ENCODE measurements around the gene POLD2.

The POLD2 gene

DNA sequence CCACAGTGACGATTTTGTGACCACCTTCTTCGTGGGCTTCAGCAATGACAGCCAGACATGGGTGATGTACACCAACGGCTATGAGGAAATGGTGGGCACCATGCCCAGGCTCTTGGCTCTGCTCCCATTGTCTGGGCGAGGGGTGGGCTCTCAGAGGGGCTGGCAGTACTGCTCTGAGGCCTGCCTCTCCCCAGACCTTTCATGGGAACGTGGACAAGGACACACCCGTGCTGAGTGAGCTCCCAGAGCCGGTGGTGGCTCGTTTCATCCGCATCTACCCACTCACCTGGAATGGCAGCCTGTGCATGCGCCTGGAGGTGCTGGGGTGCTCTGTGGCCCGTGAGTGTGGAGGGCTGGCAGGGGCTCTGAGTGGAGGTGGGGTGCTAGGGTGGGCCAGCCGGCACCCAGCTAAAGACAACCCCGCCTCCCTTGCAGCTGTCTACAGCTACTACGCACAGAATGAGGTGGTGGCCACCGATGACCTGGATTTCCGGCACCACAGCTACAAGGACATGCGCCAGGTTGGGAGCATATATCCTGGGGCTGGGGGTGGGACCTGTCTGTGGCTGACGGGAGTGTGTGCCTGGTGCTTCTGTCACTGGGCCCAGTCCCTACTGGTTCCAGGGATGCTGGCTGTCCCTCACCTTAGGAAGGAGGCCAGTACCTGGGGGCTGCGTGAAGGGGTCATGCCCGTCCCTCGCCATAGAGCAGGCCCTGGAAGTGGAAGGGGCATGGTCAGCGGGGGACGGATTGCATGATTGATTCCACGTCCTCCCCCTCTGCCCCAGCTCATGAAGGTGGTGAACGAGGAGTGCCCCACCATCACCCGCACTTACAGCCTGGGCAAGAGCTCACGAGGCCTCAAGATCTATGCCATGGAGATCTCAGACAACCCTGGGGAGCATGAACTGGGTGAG lies 12.4 kb downstream of the POLD2 start:
- TF ChIP-seq, protein P1, sequence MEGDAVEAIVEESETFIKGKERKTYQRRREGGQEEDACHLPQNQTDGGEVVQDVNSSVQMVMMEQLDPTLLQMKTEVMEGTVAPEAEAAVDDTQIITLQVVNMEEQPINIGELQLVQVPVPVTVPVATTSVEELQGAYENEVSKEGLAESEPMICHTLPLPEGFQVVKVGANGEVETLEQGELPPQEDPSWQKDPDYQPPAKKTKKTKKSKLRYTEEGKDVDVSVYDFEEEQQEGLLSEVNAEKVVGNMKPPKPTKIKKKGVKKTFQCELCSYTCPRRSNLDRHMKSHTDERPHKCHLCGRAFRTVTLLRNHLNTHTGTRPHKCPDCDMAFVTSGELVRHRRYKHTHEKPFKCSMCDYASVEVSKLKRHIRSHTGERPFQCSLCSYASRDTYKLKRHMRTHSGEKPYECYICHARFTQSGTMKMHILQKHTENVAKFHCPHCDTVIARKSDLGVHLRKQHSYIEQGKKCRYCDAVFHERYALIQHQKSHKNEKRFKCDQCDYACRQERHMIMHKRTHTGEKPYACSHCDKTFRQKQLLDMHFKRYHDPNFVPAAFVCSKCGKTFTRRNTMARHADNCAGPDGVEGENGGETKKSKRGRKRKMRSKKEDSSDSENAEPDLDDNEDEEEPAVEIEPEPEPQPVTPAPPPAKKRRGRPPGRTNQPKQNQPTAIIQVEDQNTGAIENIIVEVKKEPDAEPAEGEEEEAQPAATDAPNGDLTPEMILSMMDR (IDR thresholded peaks at IDR 0.05; ENCODE audit: low read depth, low read length): no peak
- H3K4me3 ChIP-seq (ENCODE audit: low read depth, low read length): no peak overlapping the region

DNA sequence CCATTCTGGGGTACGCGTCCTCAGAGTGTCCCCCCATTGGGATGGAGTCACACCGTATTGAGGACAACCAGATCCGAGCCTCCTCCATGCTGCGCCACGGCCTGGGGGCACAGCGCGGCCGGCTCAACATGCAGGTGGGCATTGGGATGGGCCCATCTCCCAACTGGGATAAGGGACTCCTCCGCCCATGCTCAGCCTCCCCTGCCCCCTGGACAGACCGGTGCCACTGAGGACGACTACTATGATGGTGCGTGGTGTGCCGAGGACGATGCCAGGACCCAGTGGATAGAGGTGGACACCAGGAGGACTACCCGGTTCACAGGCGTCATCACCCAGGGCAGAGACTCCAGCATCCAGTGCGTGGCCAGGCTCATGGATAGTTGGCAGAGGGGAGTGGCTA lies 13.4 kb downstream of the POLD2 start:
- TF ChIP-seq, protein P1 (IDR thresholded peaks at IDR 0.05; ENCODE audit: low read depth, low read length): no peak
- H3K4me3 ChIP-seq (ENCODE audit: low read depth, low read length): no peak overlapping the region

DNA sequence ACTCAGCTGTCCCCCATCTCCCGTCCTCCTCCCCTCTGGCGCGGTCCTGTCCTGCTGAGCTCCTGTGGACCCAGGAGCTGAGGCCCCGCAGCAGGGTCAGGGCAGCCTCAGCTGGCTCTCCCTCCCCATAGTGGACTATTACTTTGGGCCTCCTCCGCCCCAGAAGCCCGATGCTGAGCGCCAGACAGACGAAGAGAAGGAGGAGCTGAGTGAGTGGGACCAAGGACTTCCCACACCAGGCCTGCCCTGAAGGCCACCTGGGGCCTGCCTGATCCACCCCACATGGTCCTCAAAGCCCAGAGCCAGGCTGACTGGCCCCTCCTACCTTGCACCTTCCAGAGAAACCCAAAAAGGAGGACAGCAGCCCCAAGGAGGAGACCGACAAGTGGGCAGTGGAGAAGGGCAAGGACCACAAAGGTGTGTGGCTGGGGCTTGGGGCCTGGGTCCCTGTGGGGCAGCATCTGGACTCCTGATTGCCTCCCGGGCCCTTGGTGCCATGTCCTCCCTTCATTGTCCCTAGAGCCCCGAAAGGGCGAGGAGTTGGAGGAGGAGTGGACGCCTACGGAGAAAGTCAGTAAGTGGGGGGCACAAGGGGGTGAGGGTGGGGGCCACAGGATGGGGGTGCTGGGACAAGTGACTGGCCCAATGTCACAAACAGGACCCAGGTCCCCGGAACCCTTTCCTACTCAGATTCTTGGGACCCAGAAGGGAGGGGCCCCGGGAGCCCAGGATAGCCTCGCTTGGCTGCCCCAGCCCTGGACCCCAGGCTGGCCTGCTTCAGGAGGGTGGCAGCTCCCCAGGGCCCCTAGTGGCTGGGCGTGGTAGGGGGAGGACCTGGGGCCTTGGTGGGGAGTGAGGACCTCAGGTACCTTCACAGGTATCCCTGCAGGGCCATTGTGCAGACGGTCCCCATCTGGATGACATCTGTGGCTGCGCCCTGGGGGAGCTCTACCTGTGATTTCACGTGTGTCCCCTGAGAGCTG lies 14.3 kb downstream of the POLD2 start:
- TF ChIP-seq, protein P1 (IDR thresholded peaks at IDR 0.05; ENCODE audit: low read depth, low read length): no peak
- H3K4me3 ChIP-seq (ENCODE audit: low read depth, low read length): no peak overlapping the region

DNA sequence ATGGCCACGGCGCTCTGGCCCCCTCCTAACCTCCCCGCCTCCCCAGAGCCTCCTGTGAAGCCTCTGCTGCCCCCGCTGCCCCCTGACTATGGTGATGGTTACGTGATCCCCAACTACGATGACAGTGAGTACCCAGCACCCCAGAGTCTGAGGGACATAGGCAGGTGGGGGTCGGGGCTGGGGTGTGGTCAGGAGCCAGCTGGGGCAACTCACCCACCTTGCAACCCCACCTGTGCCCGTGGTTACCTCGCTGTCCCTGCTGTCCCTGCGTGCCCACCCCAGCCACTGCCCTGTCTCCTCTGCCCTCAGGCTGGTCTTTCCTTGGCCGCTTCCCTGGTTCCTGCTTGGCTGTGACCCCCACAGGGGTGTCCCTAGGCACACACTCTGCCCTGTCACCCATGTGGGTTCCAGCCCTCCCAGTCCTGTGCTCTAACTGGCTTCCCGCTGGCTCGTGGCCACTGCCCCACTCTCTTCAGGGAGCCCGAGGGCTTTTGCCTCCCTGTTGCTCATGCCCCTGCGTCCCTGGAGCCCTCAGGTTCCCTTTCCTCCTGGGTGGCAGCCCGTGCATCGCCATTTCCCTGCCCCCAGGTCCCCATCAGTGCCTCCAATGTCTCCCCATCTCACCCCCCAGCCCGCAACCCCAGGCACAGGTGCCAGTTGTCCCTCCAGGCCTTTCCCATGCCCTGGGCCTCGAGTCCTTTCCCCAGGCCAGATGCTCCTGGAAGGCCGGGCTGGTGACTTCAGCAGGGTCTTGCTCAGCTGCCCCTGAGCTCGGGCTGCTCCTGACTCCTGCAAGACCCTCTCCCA lies 15.2 kb downstream of the POLD2 start:
- H3K4me3 ChIP-seq (ENCODE audit: low read depth, low read length): no peak overlapping the region
- TF ChIP-seq, protein P1 (IDR thresholded peaks at IDR 0.05; ENCODE audit: low read depth, low read length): no peak

DNA sequence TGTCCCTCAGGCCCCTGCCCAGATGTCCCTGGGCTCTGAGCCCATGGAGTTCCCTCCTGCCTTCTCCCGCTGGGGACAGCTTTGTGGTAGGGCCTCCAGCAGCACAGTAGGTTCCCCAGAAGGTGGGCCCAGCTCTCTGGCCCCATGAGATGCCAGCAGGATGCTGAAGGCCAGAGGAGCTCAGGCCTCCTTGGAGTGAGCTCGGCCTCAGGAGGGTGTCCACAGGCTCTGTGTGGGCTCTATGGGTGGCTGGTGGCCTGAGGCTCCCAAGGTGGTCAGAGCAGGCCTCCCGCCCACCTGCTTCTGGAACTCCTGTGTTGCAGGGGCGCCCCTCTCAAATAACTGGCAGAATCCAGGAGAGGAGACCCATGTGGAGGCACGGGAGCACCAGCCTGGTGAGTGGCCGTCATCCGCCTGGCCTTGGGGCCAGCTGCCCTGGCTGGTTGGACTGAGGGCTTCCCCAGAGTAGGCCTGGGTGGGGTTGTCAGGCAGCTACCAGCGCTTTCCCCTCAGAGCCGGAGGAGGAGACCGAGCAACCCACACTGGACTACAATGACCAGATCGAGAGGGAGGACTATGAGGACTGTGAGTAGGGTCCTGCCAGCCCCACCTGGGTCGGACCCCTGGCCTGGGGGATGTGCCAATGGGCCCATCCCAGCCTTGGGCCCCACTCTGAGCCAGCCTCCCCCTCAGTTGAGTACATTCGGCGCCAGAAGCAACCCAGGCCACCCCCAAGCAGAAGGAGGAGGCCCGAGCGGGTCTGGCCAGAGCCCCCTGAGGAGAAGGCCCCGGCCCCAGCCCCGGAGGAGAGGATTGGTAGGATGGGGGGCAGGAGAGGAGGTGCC lies 16.0 kb downstream of the POLD2 start:
- TF ChIP-seq, protein P1 (IDR thresholded peaks at IDR 0.05; ENCODE audit: low read depth, low read length): no peak
- H3K4me3 ChIP-seq (ENCODE audit: low read depth, low read length): no peak overlapping the region

Measured in WI38 (cell line).